Right hindlimb (tissue), 1 donor: ENCODE results near the gene STXBP6.
"Not testable (repeated sequence)": the region's sequence is repeated elsewhere in the genome, so short reads cannot be mapped to it uniquely, and the experiment has no call there.

Experiments
- DNase-seq: peaks from one replicate; pipeline ENCODE4 v3.0.0-alpha.2; 2018

STXBP6 gene

GRCh38 chr14:24817212-24818057 lies 232.5 kb downstream of the STXBP6 start:
- DNase-seq, result peak; percentile 69

- no peak for DNase-seq
Measured at GRCh38 chr14:24816929-24817211, 233.1 kb downstream of the STXBP6 start.

- DNase-seq, result no peak
Measured at GRCh38 chr14:24816011-24816928, 233.7 kb downstream of the STXBP6 start.

- DNase-seq, result no peak
Measured at GRCh38 chr14:24815543-24815942, 234.4 kb downstream of the STXBP6 start.

GRCh38 chr14:24814944-24815343 lies 235.0 kb downstream of the STXBP6 start:
- no peak for DNase-seq

GRCh38 chr14:24814346-24814745 lies 235.6 kb downstream of the STXBP6 start:
- no peak for DNase-seq

- DNase-seq, result no peak
Measured at GRCh38 chr14:24813819-24814259, 236.1 kb downstream of the STXBP6 start.

- no peak for DNase-seq
Measured at GRCh38 chr14:24813089-24813815, 236.7 kb downstream of the STXBP6 start.

- no peak for DNase-seq
Measured at GRCh38 chr14:24809135-24809534, 240.8 kb downstream of the STXBP6 start.

- DNase-seq, result no peak
Measured at GRCh38 chr14:24808412-24808811, 241.5 kb downstream of the STXBP6 start.

GRCh38 chr14:24806061-24806678 lies 243.8 kb downstream of the STXBP6 start:
- peak; percentile 74 for DNase-seq

GRCh38 chr14:24804552-24805212 lies 245.3 kb downstream of the STXBP6 start:
- no peak for DNase-seq

- no peak for DNase-seq
Measured at GRCh38 chr14:24803933-24804494, 245.9 kb downstream of the STXBP6 start.

- DNase-seq, result not testable (repeated sequence)
Measured at GRCh38 chr14:24803426-24803825, 246.5 kb downstream of the STXBP6 start.

GRCh38 chr14:24802236-24802635 lies 247.7 kb downstream of the STXBP6 start:
- no peak for DNase-seq

GRCh38 chr14:24801024-24801423 lies 248.9 kb downstream of the STXBP6 start:
- no peak for DNase-seq

GRCh38 chr14:24798911-24799462 lies 251.0 kb downstream of the STXBP6 start:
- DNase-seq, result no peak

- DNase-seq, result no peak
Measured at GRCh38 chr14:24795406-24795805, 254.5 kb downstream of the STXBP6 start.

GRCh38 chr14:24794644-24795305 lies 255.2 kb downstream of the STXBP6 start:
- DNase-seq, result no peak

- DNase-seq, result no peak
Measured at GRCh38 chr14:24790196-24790595, 259.8 kb downstream of the STXBP6 start.

GRCh38 chr14:24789378-24789884 lies 260.5 kb downstream of the STXBP6 start:
- DNase-seq, result peak; percentile 63
